MM.1S (cell line): ENCODE measurements around the gene PIGP.

Experiments
- EZH2 ChIP-seq: fragments of 300-600 bp; sonication (generic); optimal IDR thresholded peaks from 2 replicates; pipeline ENCODE3; 2017; ENCODE audit warnings: low read depth, mild to moderate bottlenecking, antibody characterized with exemption, low read length, mixed read lengths
- EZH2phosphoT487 ChIP-seq: fragments of 300-600 bp; sonication (generic); IDR thresholded peaks from 2 replicates; pipeline ENCODE4 v1.6.1; 2018; ENCODE audit warnings: antibody characterized with exemption, low read length
- TF ChIP-seq, protein P1 (sequence below): fragments of 300-600 bp; sonication (generic); IDR thresholded peaks from 2 replicates; pipeline ENCODE4 v1.5.1; 2016; ENCODE audit warnings: antibody characterized with exemption, low read length, mixed read lengths

GRCh38 chr21:37074197-37074510 is 1.3 kb upstream of the PIGP start:
- TF ChIP-seq, protein P1, sequence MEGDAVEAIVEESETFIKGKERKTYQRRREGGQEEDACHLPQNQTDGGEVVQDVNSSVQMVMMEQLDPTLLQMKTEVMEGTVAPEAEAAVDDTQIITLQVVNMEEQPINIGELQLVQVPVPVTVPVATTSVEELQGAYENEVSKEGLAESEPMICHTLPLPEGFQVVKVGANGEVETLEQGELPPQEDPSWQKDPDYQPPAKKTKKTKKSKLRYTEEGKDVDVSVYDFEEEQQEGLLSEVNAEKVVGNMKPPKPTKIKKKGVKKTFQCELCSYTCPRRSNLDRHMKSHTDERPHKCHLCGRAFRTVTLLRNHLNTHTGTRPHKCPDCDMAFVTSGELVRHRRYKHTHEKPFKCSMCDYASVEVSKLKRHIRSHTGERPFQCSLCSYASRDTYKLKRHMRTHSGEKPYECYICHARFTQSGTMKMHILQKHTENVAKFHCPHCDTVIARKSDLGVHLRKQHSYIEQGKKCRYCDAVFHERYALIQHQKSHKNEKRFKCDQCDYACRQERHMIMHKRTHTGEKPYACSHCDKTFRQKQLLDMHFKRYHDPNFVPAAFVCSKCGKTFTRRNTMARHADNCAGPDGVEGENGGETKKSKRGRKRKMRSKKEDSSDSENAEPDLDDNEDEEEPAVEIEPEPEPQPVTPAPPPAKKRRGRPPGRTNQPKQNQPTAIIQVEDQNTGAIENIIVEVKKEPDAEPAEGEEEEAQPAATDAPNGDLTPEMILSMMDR: no peak
- TF ChIP-seq EZH2phosphoT487 (no peak), EZH2 (no peak)
